HCT116 (cell line): ENCODE results near the gene TBK1. TPM values are rescaled to one million over a fixed set of nuclear protein-coding genes. Genes with fewer than 3 reads are reported as not detected.

Experiments
- ATAC-seq: fragments of 200-7000 bp; cut with Tn5 transposase; 2 replicates; pipeline ENCODE4 v1.9.1; 2020; ENCODE audit warnings: mild to moderate bottlenecking, moderate library complexity
- BruUV-seq: library from RNA; stranded (reverse); fragments of 400-500 nt; replicated peaks from 2 replicates; lab custom pipeline; 2021; lab: Mats Ljungman, UMichigan
- CTCF ChIA-PET: fragments of 300-600 bp; sonication (Branson Sonifier 250); formaldehyde crosslinking; loops from one replicate; lab custom pipeline; 2021; ENCODE audit warnings: antibody characterized with exemption; lab: Charles Lee
- POLR2A ChIA-PET: fragments of 300-600, 350-600 bp; sonication (Branson Sonifier 250); formaldehyde crosslinking; loops from one replicate; lab custom pipeline; 2021; ENCODE audit warnings: antibody characterized with exemption; lab: Charles Lee
- RAD21 ChIA-PET, 2 experiments: fragments of 300-600 bp; sonication (Branson Sonifier 250); formaldehyde crosslinking; loops; one replicate each; lab custom pipeline; 2023; ENCODE audit warnings: low total read pairs in 2 of 2; ENCODE audit not compliant: uncharacterized antibody in 2 of 2, unreplicated experiment in 2 of 2, low non-redundant PET in 1 of 2; lab: Charles Lee
- DNase-seq: peaks from one replicate; pipeline ENCODE4 v3.0.0-alpha.2; 2010; ENCODE audit warnings: low read depth, low spot score
- H2AFZ ChIP-seq: fragments of 200-600 bp; shearing (Covaris generic), sonication (generic); 2 replicates; pipeline ENCODE4 v1.6.1; 2017; ENCODE audit warnings: low read depth, mixed run types, mixed read lengths, antibody characterized with exemption, low read length; ENCODE audit not compliant: poor library complexity, severe bottlenecking
- H3K27ac ChIP-seq: 2 replicates; pipeline ENCODE4 v1.5.1; 2012; ENCODE audit warnings: low read depth, low read length
- H3K27me3 ChIP-seq: fragments of 200-600 bp; sonication (generic); 2 replicates; pipeline ENCODE4 v1.6.1; 2016; ENCODE audit warnings: mixed run types, low read length, mixed read lengths; ENCODE audit not compliant: insufficient read depth
- H3K36me3 ChIP-seq, 2 experiments: fragments of 200-500 bp in 1 of 2; fragments of 200-600 bp in 1 of 2; sonication (Bioruptor generic) in 1 of 2; sonication (generic) in 1 of 2; 2 replicates each; pipeline versions ENCODE4 v1.5.1 to v1.6.1; 2014 to 2016; ENCODE audit warnings: low read length in 2 of 2, inconsistent platforms in 1 of 2, mixed read lengths in 1 of 2, mixed run types in 1 of 2; ENCODE audit not compliant: insufficient read depth in 2 of 2, control insufficient read depth in 1 of 2
- H3K4me1 ChIP-seq, 2 experiments: fragments of 200-600 bp in 1 of 2; sonication (generic) in 1 of 2; 2 replicates each; pipeline versions ENCODE4 v1.5.1 to v1.6.1; 2012 to 2017; ENCODE audit warnings: low read length in 2 of 2, inconsistent platforms in 1 of 2, mild to moderate bottlenecking in 1 of 2, mixed read lengths in 1 of 2, mixed run types in 1 of 2, moderate library complexity in 1 of 2; ENCODE audit not compliant: insufficient read depth in 2 of 2, control insufficient read depth in 1 of 2
- H3K4me2 ChIP-seq: fragments of 200-600 bp; sonication (generic); 2 replicates; pipeline ENCODE4 v1.6.1; 2017; ENCODE audit warnings: mixed run types, low read length, mixed read lengths
- H3K4me3 ChIP-seq, 2 experiments: fragments of 200-600 bp in 1 of 2; sonication (generic) in 1 of 2; replicated peaks in 1 of 2; 2 replicates each; pipeline ENCODE4 v1.5.1; 2011 to 2016; ENCODE audit warnings: low read length in 2 of 2, control low read depth in 1 of 2, low read depth in 1 of 2, mild to moderate bottlenecking in 1 of 2, mixed read lengths in 1 of 2, mixed run types in 1 of 2
- H3K79me2 ChIP-seq: fragments of 200-600 bp; sonication (generic); 2 replicates; pipeline ENCODE4 v1.6.1; 2017; ENCODE audit warnings: mild to moderate bottlenecking, mixed run types, low read length, moderate library complexity, mixed read lengths; ENCODE audit not compliant: insufficient read depth
- H3K9ac ChIP-seq: fragments of 200-600 bp; sonication (generic); 2 replicates; pipeline ENCODE4 v1.6.1; 2016; ENCODE audit warnings: low read length, mixed read lengths
- H3K9me2 ChIP-seq: fragments of 200-600 bp; sonication (generic), shearing (Covaris generic); 2 replicates; pipeline ENCODE4 v1.6.1; 2017; ENCODE audit warnings: mixed run types, mild to moderate bottlenecking, moderate library complexity; ENCODE audit not compliant: insufficient read depth
- H3K9me3 ChIP-seq, 2 experiments: fragments of 200-500 bp in 1 of 2; fragments of 200-600 bp in 1 of 2; sonication (Bioruptor generic) in 1 of 2; sonication (generic) in 1 of 2; 2 replicates each; pipeline ENCODE4 v1.6.1; 2014 to 2017; ENCODE audit warnings: low read length in 2 of 2, mixed read lengths in 2 of 2, inconsistent platforms in 1 of 2, low read depth in 1 of 2, mild to moderate bottlenecking in 1 of 2, mixed run types in 1 of 2, moderate library complexity in 1 of 2; ENCODE audit not compliant: control insufficient read depth in 1 of 2, insufficient read depth in 1 of 2
- H4K20me1 ChIP-seq: fragments of 200-600 bp; sonication (generic), shearing (Covaris generic); 2 replicates; pipeline ENCODE4 v1.6.1; 2017; ENCODE audit warnings: mixed run types, mild to moderate bottlenecking, moderate library complexity; ENCODE audit not compliant: insufficient read depth
- CBX3 ChIP-seq: IDR thresholded peaks from 2 replicates; pipeline ENCODE4 v1.6.1; 2012; ENCODE audit warnings: low read depth
- EGR1 ChIP-seq: IDR thresholded peaks from 2 replicates; pipeline ENCODE4 v1.6.1; 2012; ENCODE audit warnings: low read depth
- EZH2 ChIP-seq: fragments of 200-600 bp; sonication (generic); IDR thresholded peaks from 2 replicates; pipeline ENCODE4 v1.6.1; 2017; ENCODE audit warnings: antibody characterized with exemption, mixed run types
- FOSL1 ChIP-seq: IDR thresholded peaks from 2 replicates; pipeline ENCODE4 v1.6.1; 2012; ENCODE audit warnings: low read depth
- JUND ChIP-seq: IDR thresholded peaks from 2 replicates; pipeline ENCODE4 v1.6.1; 2012
- MAX ChIP-seq: IDR thresholded peaks from 2 replicates; pipeline ENCODE4 v1.6.1; 2012
- POLR2A ChIP-seq: IDR thresholded peaks from 2 replicates; pipeline ENCODE4 v1.7.0; 2011; ENCODE audit warnings: borderline replicate concordance; ENCODE audit not compliant: insufficient read depth, insufficient read length; ENCODE audit errors: extremely low read depth
- SRF ChIP-seq: IDR thresholded peaks from 2 replicates; pipeline ENCODE4 v1.6.1; 2012; ENCODE audit warnings: low read depth
- YY1 ChIP-seq: IDR thresholded peaks from 2 replicates; pipeline ENCODE4 v1.6.1; 2011; ENCODE audit warnings: low read length, low read depth, moderate library complexity, mild to moderate bottlenecking; ENCODE audit not compliant: insufficient replicate concordance; ENCODE audit errors: extremely low read depth
- ZFX ChIP-seq: fragments of 450-650 bp; IDR thresholded peaks from 2 replicates; pipeline ENCODE4 v1.6.1; 2017
- intact Hi-C: fragments of 100-400 bp; cut with micrococcal nuclease; formaldehyde crosslinking; loops from 2 replicates; pipeline ENCODE4 v1.10.0; 2022
- total RNA-seq: library from RNA; stranded (reverse); gene quantifications from one replicate; pipeline ENCODE4 v1.2.1, GENCODE V29; 2021; ENCODE audit not compliant: unreplicated experiment
- TF ChIP-seq, protein P1 (sequence below): IDR thresholded peaks from 2 replicates; pipeline ENCODE4 v1.6.1; 2012; ENCODE audit warnings: low read depth
- TF ChIP-seq, protein P2 (sequence below): IDR thresholded peaks from 2 replicates; pipeline ENCODE4 v1.6.1; 2012

TBK1 gene
- total RNA-seq, 1 experiment from 2014 or later = 27.0 TPM

GRCh38 chr12:64440100-64440499 lies 11.8 kb upstream of the TBK1 start:
- Histone ChIP-seq H3K27ac (no peak overlapping the region), H3K9me2 (no peaks in the 10 kb centered on the region), H4K20me1 (no peaks in the 10 kb centered on the region), H3K9ac (no peak overlapping the region), H3K4me3 (no peak overlapping the region), H3K4me2 (no peak overlapping the region), H3K4me1 (no peaks in the 10 kb centered on the region), H3K27me3 (no peaks in the 10 kb centered on the region), H2AFZ (no peak overlapping the region), H3K79me2 (peaks cover 4% of the 10 kb centered on the region), H3K36me3 (peaks cover 57% of the 10 kb centered on the region in 2 experiments), H3K9me3 (no peaks in the 10 kb centered on the region)
- DNase-seq (no peak), ATAC-seq (no peak)
- POLR2A ChIA-PET = no interaction called here
- RAD21 ChIA-PET = no interaction called here
- CTCF ChIA-PET = interaction anchor here (1.0 kb wide), 1 partner anchor 256 kb away, joined by 3 read pairs; no protein-coding TSS in a partner anchor
- intact Hi-C loops = no loop called here
- TF ChIP-seq SRF = no peak
- TF ChIP-seq EZH2 = no peak
- no peak for TF ChIP-seq FOSL1
- TF ChIP-seq EGR1 = no peak
- TF ChIP-seq, protein P1, sequence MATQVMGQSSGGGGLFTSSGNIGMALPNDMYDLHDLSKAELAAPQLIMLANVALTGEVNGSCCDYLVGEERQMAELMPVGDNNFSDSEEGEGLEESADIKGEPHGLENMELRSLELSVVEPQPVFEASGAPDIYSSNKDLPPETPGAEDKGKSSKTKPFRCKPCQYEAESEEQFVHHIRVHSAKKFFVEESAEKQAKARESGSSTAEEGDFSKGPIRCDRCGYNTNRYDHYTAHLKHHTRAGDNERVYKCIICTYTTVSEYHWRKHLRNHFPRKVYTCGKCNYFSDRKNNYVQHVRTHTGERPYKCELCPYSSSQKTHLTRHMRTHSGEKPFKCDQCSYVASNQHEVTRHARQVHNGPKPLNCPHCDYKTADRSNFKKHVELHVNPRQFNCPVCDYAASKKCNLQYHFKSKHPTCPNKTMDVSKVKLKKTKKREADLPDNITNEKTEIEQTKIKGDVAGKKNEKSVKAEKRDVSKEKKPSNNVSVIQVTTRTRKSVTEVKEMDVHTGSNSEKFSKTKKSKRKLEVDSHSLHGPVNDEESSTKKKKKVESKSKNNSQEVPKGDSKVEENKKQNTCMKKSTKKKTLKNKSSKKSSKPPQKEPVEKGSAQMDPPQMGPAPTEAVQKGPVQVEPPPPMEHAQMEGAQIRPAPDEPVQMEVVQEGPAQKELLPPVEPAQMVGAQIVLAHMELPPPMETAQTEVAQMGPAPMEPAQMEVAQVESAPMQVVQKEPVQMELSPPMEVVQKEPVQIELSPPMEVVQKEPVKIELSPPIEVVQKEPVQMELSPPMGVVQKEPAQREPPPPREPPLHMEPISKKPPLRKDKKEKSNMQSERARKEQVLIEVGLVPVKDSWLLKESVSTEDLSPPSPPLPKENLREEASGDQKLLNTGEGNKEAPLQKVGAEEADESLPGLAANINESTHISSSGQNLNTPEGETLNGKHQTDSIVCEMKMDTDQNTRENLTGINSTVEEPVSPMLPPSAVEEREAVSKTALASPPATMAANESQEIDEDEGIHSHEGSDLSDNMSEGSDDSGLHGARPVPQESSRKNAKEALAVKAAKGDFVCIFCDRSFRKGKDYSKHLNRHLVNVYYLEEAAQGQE = no peak
- no peak for TF ChIP-seq JUND
- no peak for TF ChIP-seq CBX3
- no peak for TF ChIP-seq MAX
- no peak for TF ChIP-seq POLR2A
- TF ChIP-seq, protein P2, sequence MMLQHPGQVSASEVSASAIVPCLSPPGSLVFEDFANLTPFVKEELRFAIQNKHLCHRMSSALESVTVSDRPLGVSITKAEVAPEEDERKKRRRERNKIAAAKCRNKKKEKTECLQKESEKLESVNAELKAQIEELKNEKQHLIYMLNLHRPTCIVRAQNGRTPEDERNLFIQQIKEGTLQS = no peak
- no peak for TF ChIP-seq ZFX
- TF ChIP-seq YY1 = no peak
- no TSS peak for BruUV-seq
